Transverse colon (tissue), 4 donors: ENCODE results near the gene BANP.
A peak's percentile ranks its signal among the peaks of the same experiment; 100 is the strongest.

ENCODE experiments used
- EP300 ChIP-seq: sonication (generic); formaldehyde crosslinking; IDR thresholded peaks from one replicate; pipeline ENCODE4 v1.6.1; 2017; ENCODE audit warnings: antibody characterized with exemption, low read depth
- POLR2A ChIP-seq: fragments of 450-650 bp; IDR thresholded peaks from one replicate; pipeline ENCODE4 v1.6.1; 2016; ENCODE audit warnings: antibody characterized with exemption, mild to moderate bottlenecking, moderate library complexity
- POLR2AphosphoS5 ChIP-seq, 3 donors: sonication (generic); formaldehyde crosslinking; IDR thresholded peaks; one replicate each; pipeline ENCODE4 v1.6.1; 2016; ENCODE audit warnings: antibody characterized with exemption in 3 of 3
- TF ChIP-seq, protein P1 (sequence below), 5 experiments: fragments of 200-600 bp in 3 of 5; fragments of 450-650 bp in 2 of 5; sonication (generic) in 3 of 5; IDR thresholded peaks; 1 replicate in 2 of 5; 2 replicates in 3 of 5; pipeline ENCODE4 v1.5.1; 2016 to 2017; ENCODE audit warnings: antibody characterized with exemption in 5 of 5, inconsistent platforms in 3 of 5, mild to moderate bottlenecking in 2 of 5, moderate library complexity in 1 of 5

DNA sequence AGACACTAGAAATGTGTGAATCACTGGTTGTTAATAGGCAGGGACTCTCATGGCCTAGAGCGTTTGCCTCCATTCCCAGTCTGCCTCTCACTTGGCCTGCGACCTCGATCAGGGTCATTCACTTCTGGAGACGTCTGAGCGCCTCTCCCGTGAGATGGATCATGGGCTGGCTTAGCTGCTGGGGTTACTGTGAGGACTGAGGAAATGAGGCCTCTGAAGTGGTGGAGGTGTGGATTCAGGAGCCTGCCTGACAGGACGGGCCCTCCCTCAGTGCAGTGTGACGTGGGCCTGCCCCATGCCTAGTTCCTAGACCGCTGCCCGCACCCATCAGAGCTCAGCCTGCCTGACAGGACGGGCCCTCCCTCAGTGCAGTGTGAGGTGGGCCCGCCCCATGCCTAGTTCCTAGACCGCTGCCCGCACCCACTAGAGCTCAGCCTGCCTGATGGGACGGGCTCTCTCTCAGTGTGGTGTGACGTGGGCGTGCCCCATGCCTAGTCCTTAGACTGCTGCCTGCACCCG is 61.9 kb downstream of the BANP start:
- TF ChIP-seq, protein P1, sequence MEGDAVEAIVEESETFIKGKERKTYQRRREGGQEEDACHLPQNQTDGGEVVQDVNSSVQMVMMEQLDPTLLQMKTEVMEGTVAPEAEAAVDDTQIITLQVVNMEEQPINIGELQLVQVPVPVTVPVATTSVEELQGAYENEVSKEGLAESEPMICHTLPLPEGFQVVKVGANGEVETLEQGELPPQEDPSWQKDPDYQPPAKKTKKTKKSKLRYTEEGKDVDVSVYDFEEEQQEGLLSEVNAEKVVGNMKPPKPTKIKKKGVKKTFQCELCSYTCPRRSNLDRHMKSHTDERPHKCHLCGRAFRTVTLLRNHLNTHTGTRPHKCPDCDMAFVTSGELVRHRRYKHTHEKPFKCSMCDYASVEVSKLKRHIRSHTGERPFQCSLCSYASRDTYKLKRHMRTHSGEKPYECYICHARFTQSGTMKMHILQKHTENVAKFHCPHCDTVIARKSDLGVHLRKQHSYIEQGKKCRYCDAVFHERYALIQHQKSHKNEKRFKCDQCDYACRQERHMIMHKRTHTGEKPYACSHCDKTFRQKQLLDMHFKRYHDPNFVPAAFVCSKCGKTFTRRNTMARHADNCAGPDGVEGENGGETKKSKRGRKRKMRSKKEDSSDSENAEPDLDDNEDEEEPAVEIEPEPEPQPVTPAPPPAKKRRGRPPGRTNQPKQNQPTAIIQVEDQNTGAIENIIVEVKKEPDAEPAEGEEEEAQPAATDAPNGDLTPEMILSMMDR (IDR thresholded peaks at IDR 0.05): no peak
- peak; percentile 37 for TF ChIP-seq POLR2A
- TF ChIP-seq EP300: no peak
- TF ChIP-seq POLR2AphosphoS5 (IDR thresholded peaks at IDR 0.05): peak in 1 of 3 donors; percentile 33
